HG03354 (cell line): ENCODE data around the gene PGBD2.
A peak's percentile ranks its signal among the peaks of the same experiment; 100 is the strongest.
"Not testable (repeated sequence)": the region's sequence is repeated elsewhere in the genome, so short reads cannot be mapped to it uniquely, and the experiment has no call there.

ENCODE experiments used
- ATAC-seq: cut with Tn5 transposase; IDR thresholded peaks from one replicate; pipeline ENCODE4 v1.9.1; 2021; ENCODE audit warnings: mild to moderate bottlenecking; ENCODE audit not compliant: unreplicated experiment, poor library complexity, severe bottlenecking

Gene PGBD2

GRCh38 chr1:248906009-248906752 lies at the start of gene PGBD2:
TSS of gene PGBD2 (plus strand) at chr1:248906235. CDS start at chr1:248913863, 7,628 bp downstream.
- ATAC-seq: peak; percentile 93

- no peak for ATAC-seq
Observed at GRCh38 chr1:248857201-248857600, 48.8 kb upstream of the PGBD2 start.

- no peak for ATAC-seq
Observed at GRCh38 chr1:248857749-248858095, 48.3 kb upstream of the PGBD2 start.

- ATAC-seq: peak; percentile 48
Observed at GRCh38 chr1:248858096-248858890, 47.7 kb upstream of the PGBD2 start.

GRCh38 chr1:248858891-248859889 lies 46.8 kb upstream of the PGBD2 start, which contains the start of gene ZNF692:
TSS of gene ZNF692 (minus strand) at chr1:248859085. CDS start at chr1:248858309, 776 bp downstream.
- ATAC-seq: peak; percentile 80

- no peak for ATAC-seq
Observed at GRCh38 chr1:248860007-248860406, 46.0 kb upstream of the PGBD2 start.

GRCh38 chr1:248861616-248862015 lies 44.4 kb upstream of the PGBD2 start:
- ATAC-seq: no peak

GRCh38 chr1:248862695-248862997 lies 43.4 kb upstream of the PGBD2 start:
- peak; percentile 8 for ATAC-seq

GRCh38 chr1:248862998-248863881 lies 42.8 kb upstream of the PGBD2 start:
- ATAC-seq: peak; percentile 61

- ATAC-seq: no peak
Observed at GRCh38 chr1:248871837-248872401, 34.1 kb upstream of the PGBD2 start.

GRCh38 chr1:248872752-248873408 lies 33.2 kb upstream of the PGBD2 start:
- peak; percentile 46 for ATAC-seq

GRCh38 chr1:248873409-248873992 lies 32.5 kb upstream of the PGBD2 start:
- peak; percentile 82 for ATAC-seq

GRCh38 chr1:248873993-248874533 lies 32.0 kb upstream of the PGBD2 start:
- ATAC-seq: peak; percentile 71

- ATAC-seq: no peak
Observed at GRCh38 chr1:248881261-248881660, 24.8 kb upstream of the PGBD2 start.

- not testable (repeated sequence) for ATAC-seq
Observed at GRCh38 chr1:248882427-248882826, 23.6 kb upstream of the PGBD2 start.

GRCh38 chr1:248884632-248885295 lies 21.3 kb upstream of the PGBD2 start:
- no peak for ATAC-seq

GRCh38 chr1:248885646-248886045 lies 20.4 kb upstream of the PGBD2 start:
- no peak for ATAC-seq
